ENCODE data around the gene KIF1A. TPM values are rescaled to one million over a fixed set of nuclear protein-coding genes. Genes with fewer than 3 reads are reported as not detected.
A peak's percentile ranks its signal among the peaks of the same experiment; 100 is the strongest.

The KIF1A gene
- total RNA-seq, 1 donor from 2014 or later: 48.9 TPM

DNA sequence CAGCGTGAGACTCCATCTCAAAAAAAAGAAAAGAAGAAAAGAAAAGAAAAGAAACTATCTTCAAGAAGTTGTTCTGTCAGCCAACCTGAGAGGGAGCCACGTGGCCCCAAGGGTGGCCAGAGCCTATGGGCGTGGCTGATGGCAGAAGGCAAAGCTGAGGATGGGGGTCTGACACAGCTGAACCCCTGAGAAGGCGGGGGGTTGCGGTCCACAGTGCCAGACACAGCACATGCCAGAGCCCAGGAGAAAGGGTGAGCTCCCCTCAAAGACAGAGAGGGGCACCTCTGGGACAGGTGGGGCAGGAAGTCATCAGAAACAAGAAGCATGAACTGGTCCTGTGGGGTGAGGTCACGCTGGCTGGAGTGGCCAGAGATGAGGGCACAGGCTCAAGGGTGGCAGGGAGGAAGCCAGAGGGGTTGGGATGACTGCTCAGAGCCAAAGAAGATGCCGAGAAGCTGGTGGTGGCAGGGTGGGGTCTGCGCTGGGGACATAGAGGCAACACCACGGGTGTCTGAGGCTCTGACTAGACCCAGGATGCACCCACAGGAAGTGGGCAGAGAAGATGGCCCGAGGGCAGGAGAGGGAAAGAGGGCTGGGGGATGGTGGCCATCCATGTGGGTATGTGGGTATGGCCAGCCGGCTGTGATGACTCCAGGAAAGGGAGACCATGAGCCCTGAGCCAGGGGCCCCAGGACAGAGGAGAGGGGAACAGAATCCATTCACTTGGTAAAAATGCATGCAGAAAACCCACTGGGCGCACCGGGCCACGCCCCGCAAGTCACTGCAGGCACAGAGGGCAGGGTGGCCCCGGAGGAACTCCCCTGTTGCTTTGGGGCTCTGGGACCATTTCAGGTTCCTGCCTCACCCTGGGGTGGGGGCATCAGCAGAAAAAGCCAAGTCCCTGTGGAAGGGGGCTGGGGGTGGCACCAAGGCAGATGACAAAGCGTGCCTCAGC is 8.4 kb downstream of the KIF1A start:
- H3K4me1 Mint-ChIP-seq: peaks cover 2% of the 10 kb centered on the region
- peaks cover 3% of the 10 kb centered on the region for H3K27me3 Mint-ChIP-seq (ENCODE audit: low read depth)
- peaks cover 9% of the 10 kb centered on the region for H3K9me3 Mint-ChIP-seq
- no peak overlapping the region for H3K27ac Mint-ChIP-seq
- TF ChIP-seq, protein P1, sequence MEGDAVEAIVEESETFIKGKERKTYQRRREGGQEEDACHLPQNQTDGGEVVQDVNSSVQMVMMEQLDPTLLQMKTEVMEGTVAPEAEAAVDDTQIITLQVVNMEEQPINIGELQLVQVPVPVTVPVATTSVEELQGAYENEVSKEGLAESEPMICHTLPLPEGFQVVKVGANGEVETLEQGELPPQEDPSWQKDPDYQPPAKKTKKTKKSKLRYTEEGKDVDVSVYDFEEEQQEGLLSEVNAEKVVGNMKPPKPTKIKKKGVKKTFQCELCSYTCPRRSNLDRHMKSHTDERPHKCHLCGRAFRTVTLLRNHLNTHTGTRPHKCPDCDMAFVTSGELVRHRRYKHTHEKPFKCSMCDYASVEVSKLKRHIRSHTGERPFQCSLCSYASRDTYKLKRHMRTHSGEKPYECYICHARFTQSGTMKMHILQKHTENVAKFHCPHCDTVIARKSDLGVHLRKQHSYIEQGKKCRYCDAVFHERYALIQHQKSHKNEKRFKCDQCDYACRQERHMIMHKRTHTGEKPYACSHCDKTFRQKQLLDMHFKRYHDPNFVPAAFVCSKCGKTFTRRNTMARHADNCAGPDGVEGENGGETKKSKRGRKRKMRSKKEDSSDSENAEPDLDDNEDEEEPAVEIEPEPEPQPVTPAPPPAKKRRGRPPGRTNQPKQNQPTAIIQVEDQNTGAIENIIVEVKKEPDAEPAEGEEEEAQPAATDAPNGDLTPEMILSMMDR (IDR thresholded peaks at IDR 0.05; ENCODE audit: unreplicated experiment): no peak
- peak in 1 of 2 experiments; percentile 29 for DNase-seq (ENCODE audit: low spot score in 2 of 2, unreplicated experiment in 2 of 2)
- H3K36me3 Mint-ChIP-seq: peaks cover 25% of the 10 kb centered on the region
- H3K4me3 Mint-ChIP-seq: no peak overlapping the region

DNA sequence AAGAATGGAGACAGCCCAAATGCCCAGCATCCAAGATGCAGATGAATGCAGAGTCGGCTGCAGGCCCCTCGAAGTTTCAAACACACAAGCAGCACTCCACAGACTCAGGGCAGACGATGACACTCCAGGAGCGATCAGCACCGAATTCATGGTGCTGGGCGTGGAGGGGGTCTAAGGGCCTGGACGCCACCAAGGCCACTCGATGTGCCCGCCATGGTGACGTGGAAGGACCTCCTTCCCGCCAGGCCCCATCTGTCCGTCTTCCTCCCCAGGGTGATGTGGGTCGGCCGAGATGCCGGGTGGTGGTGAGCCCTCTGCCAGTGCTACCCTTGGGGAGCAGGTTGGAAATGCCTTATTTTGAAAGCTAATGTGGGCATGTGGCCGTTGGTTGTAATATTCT is 9.4 kb downstream of the KIF1A start:
- Mint-ChIP-seq H3K4me3 (no peak overlapping the region), H3K4me1 (peaks cover 2% of the 10 kb centered on the region), H3K36me3 (peaks cover 25% of the 10 kb centered on the region), H3K27me3 (ENCODE audit: low read depth) (no peaks in the 10 kb centered on the region), H3K9me3 (peaks cover 9% of the 10 kb centered on the region), H3K27ac (no peak overlapping the region)
- DNase-seq (ENCODE audit: low spot score in 2 of 2, unreplicated experiment in 2 of 2): peak in 1 of 2 experiments; percentile 22
- TF ChIP-seq, protein P1 (IDR thresholded peaks at IDR 0.05; ENCODE audit: unreplicated experiment): no peak

DNA sequence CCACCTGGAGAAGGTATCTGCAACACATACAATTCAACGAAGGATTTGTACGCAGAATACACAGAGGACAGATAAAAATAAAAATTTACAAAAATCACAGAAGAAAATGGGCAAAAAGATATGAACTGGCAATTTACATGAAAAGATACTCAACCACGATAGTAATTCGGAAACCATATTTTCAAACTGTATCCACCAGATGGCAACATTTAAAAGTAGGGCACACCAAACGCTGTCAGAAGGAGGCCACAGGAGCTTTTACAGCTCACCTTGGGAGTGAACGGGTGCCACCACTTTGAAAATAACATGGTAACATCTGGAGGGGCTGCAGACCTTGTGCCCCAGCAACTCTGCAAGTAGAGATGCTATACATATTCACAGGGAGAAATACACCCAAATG is 9.8 kb downstream of the KIF1A start:
- H3K9me3 Mint-ChIP-seq: peaks cover 9% of the 10 kb centered on the region
- H3K4me3 Mint-ChIP-seq: no peak overlapping the region

DNA sequence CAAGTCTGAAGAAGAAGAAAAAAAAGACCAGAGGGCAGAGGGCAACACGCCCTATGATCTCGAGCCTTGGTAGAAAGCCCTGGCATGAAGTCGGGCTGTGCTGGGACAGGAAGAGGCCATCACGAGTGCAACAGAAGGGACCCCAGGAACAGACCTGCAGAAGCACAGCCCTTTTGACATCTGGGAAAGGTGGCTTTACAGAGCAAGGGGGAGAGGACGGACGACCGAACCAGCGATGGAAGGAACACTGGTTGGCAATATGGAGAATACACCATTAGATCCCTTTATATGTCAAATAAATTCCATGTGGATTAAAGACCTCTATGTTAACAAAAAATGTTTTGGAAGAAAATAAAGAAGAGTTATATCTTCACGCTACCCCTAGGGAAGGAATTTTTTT is 10.7 kb downstream of the KIF1A start:
- peaks cover 23% of the 10 kb centered on the region for H3K36me3 Mint-ChIP-seq
- TF ChIP-seq, protein P1 (IDR thresholded peaks at IDR 0.05; ENCODE audit: unreplicated experiment): no peak
- peaks cover 5% of the 10 kb centered on the region for H3K4me1 Mint-ChIP-seq
- no peaks in the 10 kb centered on the region for H3K27me3 Mint-ChIP-seq (ENCODE audit: low read depth)
- H3K27ac Mint-ChIP-seq: no peak overlapping the region
- peak in 1 of 2 experiments; percentile 16 for DNase-seq (ENCODE audit: low spot score in 2 of 2, unreplicated experiment in 2 of 2)
- no peak overlapping the region for H3K4me3 Mint-ChIP-seq
- H3K9me3 Mint-ChIP-seq: peaks cover 7% of the 10 kb centered on the region

More for the DNA sequence above, 9.8 kb downstream of the KIF1A start:
- H3K27me3 Mint-ChIP-seq (ENCODE audit: low read depth): no peaks in the 10 kb centered on the region
- peaks cover 25% of the 10 kb centered on the region for H3K36me3 Mint-ChIP-seq
- TF ChIP-seq, protein P1 (IDR thresholded peaks at IDR 0.05; ENCODE audit: unreplicated experiment): no peak
- no peak overlapping the region for H3K27ac Mint-ChIP-seq
- DNase-seq (ENCODE audit: low spot score in 2 of 2, unreplicated experiment in 2 of 2): no peak
- H3K4me1 Mint-ChIP-seq: peaks cover 2% of the 10 kb centered on the region

- Mint-ChIP-seq H3K36me3 (peaks cover 11% of the 10 kb centered on the region), H3K4me1 (peaks cover 5% of the 10 kb centered on the region), H3K9me3 (peaks cover 3% of the 10 kb centered on the region), H3K4me3 (no peak overlapping the region), H3K27me3 (ENCODE audit: low read depth) (no peaks in the 10 kb centered on the region), H3K27ac (no peak overlapping the region)
- no peak for DNase-seq (ENCODE audit: low spot score in 2 of 2, unreplicated experiment in 2 of 2)
- TF ChIP-seq, protein P1 (IDR thresholded peaks at IDR 0.05; ENCODE audit: unreplicated experiment): no peak
These were observed 13.6 kb downstream of the KIF1A start for GRCh38 chr2:240806459-240806858.

Data from mesothelial cell of epicardium (in vitro differentiated cells).